NCI-H748 treated with DMSO at 0.1 percent for 48 hours (cell line): ENCODE data around the gene SS18.

Experiments used
- DNase-seq: peaks from one replicate; lab custom pipeline; 2025; lab: John Stamatoyannopoulos, UW

The SS18 gene

GRCh38 chr18:26002375-26002910 lies 88.0 kb downstream of the SS18 start:
- DNase-seq = no peak

GRCh38 chr18:25998461-25998860 lies 92.0 kb downstream of the SS18 start:
- DNase-seq = no peak

- DNase-seq = no peak
Measured at GRCh38 chr18:25992566-25992965, 97.8 kb downstream of the SS18 start.

GRCh38 chr18:25990473-25990872 lies 99.9 kb downstream of the SS18 start:
- no peak for DNase-seq

- no peak for DNase-seq
Measured at GRCh38 chr18:25985707-25986394, 104.6 kb downstream of the SS18 start.

- no peak for DNase-seq
Measured at GRCh38 chr18:25983730-25984129, 106.7 kb downstream of the SS18 start.

- no peak for DNase-seq
Measured at GRCh38 chr18:25982961-25983360, 107.5 kb downstream of the SS18 start.

GRCh38 chr18:25982153-25982552 lies 108.3 kb downstream of the SS18 start:
- DNase-seq = no peak

GRCh38 chr18:25979369-25980040 lies 110.9 kb downstream of the SS18 start:
- no peak for DNase-seq

- no peak for DNase-seq
Measured at GRCh38 chr18:25976554-25976953, 113.9 kb downstream of the SS18 start.

GRCh38 chr18:25974630-25975077 lies 115.8 kb downstream of the SS18 start:
- DNase-seq = no peak
